Measurements from ENCODE around the gene DCP2.

DCP2 gene

GRCh38 chr5:113027015-113027414, 50.4 kb downstream of the DCP2 start (continued):
- no peak for TF ChIP-seq INSM2 (tag by site-specific recombination; IDR thresholded peaks at IDR 0.05)
- TF ChIP-seq ZNF580 (tag by site-specific recombination; IDR thresholded peaks at IDR 0.05), result no peak
- TF ChIP-seq ZBTB20 (tag by site-specific recombination; IDR thresholded peaks at IDR 0.05), result no peak
- TF ChIP-seq ZNF140 (tag by site-specific recombination; IDR thresholded peaks at IDR 0.05), result no peak

- H3K36me3 ChIP-seq (ENCODE audit: control insufficient read depth in 2 of 2, insufficient read depth in 1 of 2, low read length in 2 of 2), result peaks cover 4 to 59% of the 10 kb centered on the region in 2 experiments
- ChIA-PET POLR2A (no interaction called here), CTCF (interaction anchor here (0.8 kb wide), 1 partner anchor 31 kb away, joined by 3 read pairs; no protein-coding TSS in a partner anchor)
- H3K4me1 ChIP-seq (ENCODE audit: control insufficient read depth, insufficient read depth, low read length), result peaks cover 3% of the 10 kb centered on the region
- H3K27ac ChIP-seq (ENCODE audit: extremely low read depth, low read depth, low read length), result no peak overlapping the region
- no peaks in the 10 kb centered on the region for H3K9me3 ChIP-seq (ENCODE audit: control insufficient read depth, insufficient read depth, low read depth, low read length)
- no peak overlapping the region for H3K4me3 ChIP-seq (ENCODE audit: low read depth, low read length)
- no peak for TF ChIP-seq ZNF221 (tag by site-specific recombination; IDR thresholded peaks at IDR 0.05; ENCODE audit: borderline replicate concordance)
Observed at GRCh38 chr5:113027431-113027830, 50.8 kb downstream of the DCP2 start.

- Histone ChIP-seq H3K27ac (ENCODE audit: extremely low read depth, low read depth, low read length) (no peak overlapping the region), H3K9me3 (ENCODE audit: control insufficient read depth, insufficient read depth, low read depth, low read length) (no peaks in the 10 kb centered on the region), H3K4me1 (ENCODE audit: control insufficient read depth, insufficient read depth, low read length) (no peaks in the 10 kb centered on the region), H3K4me3 (ENCODE audit: low read depth, low read length) (no peak overlapping the region), H3K36me3 (ENCODE audit: control insufficient read depth in 2 of 2, insufficient read depth in 1 of 2, low read length in 2 of 2) (peaks cover 4 to 44% of the 10 kb centered on the region in 2 experiments)
- no peak for TF ChIP-seq KLF9 (tag by site-specific recombination; IDR thresholded peaks at IDR 0.05; ENCODE audit: low read depth)
- no peak for TF ChIP-seq ZNF354C (tag by site-specific recombination; IDR thresholded peaks at IDR 0.05; ENCODE audit: borderline replicate concordance, low read depth)
- TF ChIP-seq ZNF280D (tag by site-specific recombination; IDR thresholded peaks at IDR 0.05), result no peak
- ChIA-PET POLR2A (no interaction called here), CTCF (no interaction called here)
Observed at GRCh38 chr5:113029614-113030013, 53.0 kb downstream of the DCP2 start.

- CTCF ChIA-PET, result no interaction called here
- POLR2A ChIA-PET, result no interaction called here
- Histone ChIP-seq H3K9me3 (ENCODE audit: control insufficient read depth, insufficient read depth, low read depth, low read length) (no peaks in the 10 kb centered on the region), H3K4me1 (ENCODE audit: control insufficient read depth, insufficient read depth, low read length) (no peaks in the 10 kb centered on the region), H3K36me3 (ENCODE audit: control insufficient read depth in 2 of 2, insufficient read depth in 1 of 2, low read length in 2 of 2) (peaks cover 4 to 39% of the 10 kb centered on the region in 2 experiments), H3K27ac (ENCODE audit: extremely low read depth, low read depth, low read length) (no peak overlapping the region), H3K4me3 (ENCODE audit: low read depth, low read length) (no peak overlapping the region)
- TF ChIP-seq ZNF174 (tag by site-specific recombination; IDR thresholded peaks at IDR 0.05) (no peak), ZNF670 (tag by site-specific recombination; IDR thresholded peaks at IDR 0.05; ENCODE audit: low read depth) (no peak), KLF8 (tag by site-specific recombination; IDR thresholded peaks at IDR 0.05) (no peak), ZNF16 (tag by site-specific recombination; IDR thresholded peaks at IDR 0.05; ENCODE audit: low read depth) (no peak), ELK4 (IDR thresholded peaks at IDR 0.05; ENCODE audit: borderline replicate concordance, low read depth, low read length) (no peak), ZNF621 (tag by site-specific recombination; IDR thresholded peaks at IDR 0.05) (no peak), ZFP3 (tag by site-specific recombination; IDR thresholded peaks at IDR 0.05; ENCODE audit: low read depth) (no peak), MYNN (tag by site-specific recombination; IDR thresholded peaks at IDR 0.05; ENCODE audit: borderline replicate concordance) (no peak), REPIN1 (tag by site-specific recombination; IDR thresholded peaks at IDR 0.05; ENCODE audit: low read depth) (no peak), ZNF114 (tag by site-specific recombination; IDR thresholded peaks at IDR 0.05) (no peak), HOXD13 (CRISPR knock-in tag; IDR thresholded peaks at IDR 0.05; ENCODE audit: borderline replicate concordance) (no peak), ZNF791 (tag by site-specific recombination; IDR thresholded peaks at IDR 0.05) (no peak), SP2 (tag by site-specific recombination; IDR thresholded peaks at IDR 0.05) (no peak), ZNF133 (tag by site-specific recombination; IDR thresholded peaks at IDR 0.05) (no peak), SP7 (tag by site-specific recombination; IDR thresholded peaks at IDR 0.05) (no peak), ZNF488 (tag by site-specific recombination; IDR thresholded peaks at IDR 0.05) (no peak), ZNF23 (tag by site-specific recombination; IDR thresholded peaks at IDR 0.05; ENCODE audit: borderline replicate concordance) (no peak)
Observed at GRCh38 chr5:113031104-113031503, 54.5 kb downstream of the DCP2 start.

Measured in HEK293 (cell line).